Upper lobe of left lung (tissue), 4 donors: ENCODE measurements around the gene IL21R.

Experiments
- CTCF ChIP-seq, 6 experiments: fragments of 450-650 bp in 4 of 6; fragments of 200-600 bp in 2 of 6; sonication (generic) in 2 of 6; IDR thresholded peaks; one replicate each; pipeline ENCODE4 v1.5.1; 2016 to 2019; ENCODE audit warnings: antibody characterized with exemption in 6 of 6
- POLR2A ChIP-seq, 4 donors: fragments of 450-650 bp; IDR thresholded peaks; one replicate each; pipeline ENCODE4 v1.5.1; 2016 to 2017; ENCODE audit warnings: antibody characterized with exemption in 4 of 4, mild to moderate bottlenecking in 2 of 4
- POLR2AphosphoS5 ChIP-seq, 2 donors: sonication (generic); formaldehyde crosslinking; IDR thresholded peaks; one replicate each; pipeline ENCODE4 v1.5.1; 2017; ENCODE audit warnings: antibody characterized with exemption in 2 of 2

- TF ChIP-seq POLR2A (IDR thresholded peaks at IDR 0.05) (no peak), CTCF (IDR thresholded peaks at IDR 0.05) (no peak), POLR2AphosphoS5 (IDR thresholded peaks at IDR 0.05) (no peak)
Observed at GRCh38 chr16:27402569-27402963, 592 bp downstream of the IL21R start.
